Gastroesophageal sphincter (tissue), 4 donors: ENCODE data around the gene SQSTM1. TPM values are rescaled to one million over a fixed set of nuclear protein-coding genes. Genes with fewer than 3 reads are reported as not detected.

Experiments
- ATAC-seq: fragments of 150-250 bp; one replicate; pipeline ENCODE4 v1.9.1; 2016; ENCODE audit warnings: mild to moderate bottlenecking, moderate library complexity
- H3K27ac ChIP-seq, 4 donors: fragments of 200-600 bp; sonication (generic) in 3 of 4; 1 replicate in 3 of 4; 2 replicates in 1 of 4; pipeline ENCODE4 v1.5.1; 2016 to 2019
- H3K27me3 ChIP-seq: fragments of 200-600 bp; sonication (generic); one replicate; pipeline ENCODE4 v1.5.1; 2019
- H3K36me3 ChIP-seq, 2 donors: fragments of 200-600 bp; sonication (generic); one replicate each; pipeline ENCODE4 v1.5.1; 2019; ENCODE audit warnings: control low read depth in 1 of 2
- H3K4me1 ChIP-seq, 3 donors: fragments of 200-600 bp; sonication (generic); 1 replicate in 2 of 3; 2 replicates in 1 of 3; pipeline ENCODE4 v1.5.1; 2016 to 2019; ENCODE audit warnings: control low read depth in 2 of 3
- H3K4me3 ChIP-seq, 2 donors: fragments of 200-600 bp; sonication (generic); one replicate each; pipeline ENCODE4 v1.5.1; 2019; ENCODE audit warnings: mild to moderate bottlenecking in 1 of 2, moderate library complexity in 1 of 2
- H3K9me3 ChIP-seq, 3 donors: fragments of 200-600 bp; sonication (generic); one replicate each; pipeline ENCODE4 v1.5.1; 2017 to 2019; ENCODE audit warnings: control low read depth in 2 of 3
- CTCF ChIP-seq, 4 experiments: fragments of 200-600 bp in 2 of 4; fragments of 450-650 bp in 2 of 4; sonication (generic) in 1 of 4; IDR thresholded peaks; one replicate each; pipeline ENCODE4 v1.5.1; 2017 to 2019; ENCODE audit warnings: antibody characterized with exemption in 4 of 4, mild to moderate bottlenecking in 2 of 4, moderate library complexity in 2 of 4
- EP300 ChIP-seq: sonication (generic); formaldehyde crosslinking; IDR thresholded peaks from one replicate; pipeline ENCODE4 v1.6.1; 2017; ENCODE audit warnings: antibody characterized with exemption, mild to moderate bottlenecking
- POLR2A ChIP-seq, 2 donors: fragments of 450-650 bp; IDR thresholded peaks; one replicate each; pipeline ENCODE4 v1.6.1; 2017; ENCODE audit warnings: antibody characterized with exemption in 2 of 2, mild to moderate bottlenecking in 2 of 2, moderate library complexity in 1 of 2
- POLR2AphosphoS5 ChIP-seq: sonication (generic); formaldehyde crosslinking; IDR thresholded peaks from one replicate; pipeline ENCODE4 v1.6.1; 2017; ENCODE audit warnings: antibody characterized with exemption
- WGBS, 2 donors: methylation state at CpG; one replicate each; pipeline ENCODE4 v1.1.5; 2018; ENCODE audit warnings: low coverage in 1 of 2; 5-methylcytosine and 5-hydroxymethylcytosine counted together
- total RNA-seq, 4 donors: library from RNA; depleted of rRNA; stranded (reverse); fragments of >200 nt; gene quantifications; one replicate each; pipeline ENCODE4 v1.1.0, GENCODE V29; 2016

Gene SQSTM1
- total RNA-seq, 4 donors from 2014 or later: 305 to 485 (median 408) TPM

GRCh38 chr5:179837076-179838011 lies 16.6 kb downstream of the SQSTM1 start:
- Histone ChIP-seq H3K4me1 (peaks cover 0 to 36% (median 3%) of the 10 kb centered on the region in 3 donors), H3K27me3 (no peaks in the 10 kb centered on the region), H3K4me3 (no peak overlapping the region), H3K36me3 (peaks cover 0 to 97% of the 10 kb centered on the region in 2 donors), H3K9me3 (no peaks in the 10 kb centered on the region), H3K27ac (peak overlapping the region in 3 of 4 donors; percentile 51 to 57 (median 52))
- TF ChIP-seq POLR2AphosphoS5 (no peak), CTCF (IDR thresholded peaks at IDR 0.05) (no peak), EP300 (no peak), POLR2A (IDR thresholded peaks at IDR 0.05) (no peak)
- ATAC-seq: no peak
- 69 to 82% methylated on average over 9 to 12 of the region's 15 CpGs for WGBS, 2 donors

GRCh38 chr5:179839328-179840256 lies 18.9 kb downstream of the SQSTM1 start:
- no peak for ATAC-seq

GRCh38 chr5:179840321-179840720 lies 19.6 kb downstream of the SQSTM1 start:
- 88 to 97% methylated on average over 6 to 7 of the region's 11 CpGs for WGBS, 2 donors

More at GRCh38 chr5:179839328-179840256, 18.9 kb downstream of the SQSTM1 start:
- H3K9me3 ChIP-seq: peaks cover 0 to 2% (median 0%) of the 10 kb centered on the region in 3 donors
- H3K4me1 ChIP-seq: peaks cover 0 to 18% (median 3%) of the 10 kb centered on the region in 3 donors
- no peak overlapping the region for H3K4me3 ChIP-seq
- TF ChIP-seq EP300 (no peak), CTCF (IDR thresholded peaks at IDR 0.05) (no peak), POLR2A (IDR thresholded peaks at IDR 0.05) (no peak), POLR2AphosphoS5 (no peak)
- no peak overlapping the region for H3K27ac ChIP-seq
- peaks cover 0 to 94% of the 10 kb centered on the region in 2 donors for H3K36me3 ChIP-seq
- 81 to 85% methylated on average over 4 to 6 of the region's 16 CpGs for whole genome bisulfite sequencing, 2 donors
- H3K27me3 ChIP-seq: no peaks in the 10 kb centered on the region

GRCh38 chr5:179840766-179841165 lies 20.1 kb downstream of the SQSTM1 start:
- Histone ChIP-seq H3K36me3 (peaks cover 0 to 94% of the 10 kb centered on the region in 2 donors), H3K4me1 (peaks cover 0 to 14% (median 3%) of the 10 kb centered on the region in 3 donors), H3K9me3 (peaks cover 0 to 13% (median 0%) of the 10 kb centered on the region in 3 donors), H3K4me3 (no peak overlapping the region), H3K27ac (no peak overlapping the region), H3K27me3 (no peaks in the 10 kb centered on the region)
- ATAC-seq: no peak
- 0 to 92% methylated on average over 1 to 7 of the region's 17 CpGs for WGBS, 2 donors
- TF ChIP-seq EP300: no peak
- TF ChIP-seq POLR2A (IDR thresholded peaks at IDR 0.05): no peak
- TF ChIP-seq CTCF (IDR thresholded peaks at IDR 0.05): no peak
- no peak for TF ChIP-seq POLR2AphosphoS5

More at GRCh38 chr5:179840321-179840720, 19.6 kb downstream of the SQSTM1 start:
- no peak overlapping the region for H3K27ac ChIP-seq
- peaks cover 0 to 94% of the 10 kb centered on the region in 2 donors for H3K36me3 ChIP-seq
- H3K4me1 ChIP-seq: peaks cover 0 to 18% (median 3%) of the 10 kb centered on the region in 3 donors
- TF ChIP-seq POLR2A (IDR thresholded peaks at IDR 0.05) (no peak), POLR2AphosphoS5 (no peak), CTCF (IDR thresholded peaks at IDR 0.05) (no peak), EP300 (no peak)
- peaks cover 0 to 9% (median 0%) of the 10 kb centered on the region in 3 donors for H3K9me3 ChIP-seq
- H3K4me3 ChIP-seq: no peak overlapping the region
- no peak for ATAC-seq
- no peaks in the 10 kb centered on the region for H3K27me3 ChIP-seq
